ENCODE results near the gene TFAP2A.

Gene TFAP2A

GRCh38 chr6:10401632-10402223 is 13.1 kb downstream of the TFAP2A start:
- Mint-ChIP-seq H3K27ac (no peak overlapping the region), H3K4me1 (peaks cover 19% of the 10 kb centered on the region), H3K9me3 (peaks cover 26 to 30% of the 10 kb centered on the region in 2 donors), H3K4me3 (no peak overlapping the region), H3K27me3 (peaks cover 91% of the 10 kb centered on the region)
- ATAC-seq (no peak), DNase-seq (no peak)

- DNase-seq (no peak), ATAC-seq (no peak)
- Mint-ChIP-seq H3K4me1 (peaks cover 19% of the 10 kb centered on the region), H3K4me3 (no peak overlapping the region), H3K27ac (no peak overlapping the region), H3K27me3 (peaks cover 91% of the 10 kb centered on the region), H3K9me3 (peaks cover 26 to 27% of the 10 kb centered on the region in 2 donors)
Observed at GRCh38 chr6:10401004-10401536, 13.8 kb downstream of the TFAP2A start.

GRCh38 chr6:10400330-10400729 is 14.5 kb downstream of the TFAP2A start:
- Mint-ChIP-seq H3K4me1 (peaks cover 19% of the 10 kb centered on the region), H3K27ac (no peak overlapping the region), H3K9me3 (peaks cover 20% of the 10 kb centered on the region in 2 donors), H3K4me3 (no peak overlapping the region), H3K27me3 (peaks cover 91% of the 10 kb centered on the region)
- no peak for DNase-seq
- no peak for ATAC-seq

- Mint-ChIP-seq H3K9me3 (peaks cover 13 to 15% of the 10 kb centered on the region in 2 donors), H3K4me3 (no peak overlapping the region), H3K27ac (no peak overlapping the region), H3K27me3 (peaks cover 91% of the 10 kb centered on the region), H3K4me1 (peaks cover 11% of the 10 kb centered on the region)
- ATAC-seq (no peak), DNase-seq (no peak)
Observed at GRCh38 chr6:10399451-10399850, 15.4 kb downstream of the TFAP2A start.

GRCh38 chr6:10398446-10399218 is 16.2 kb downstream of the TFAP2A start:
- H3K4me1 Mint-ChIP-seq = peaks cover 7% of the 10 kb centered on the region
- DNase-seq (no peak), ATAC-seq (no peak)
- peaks cover 10 to 15% of the 10 kb centered on the region in 2 donors for H3K9me3 Mint-ChIP-seq
- no peak overlapping the region for H3K27ac Mint-ChIP-seq
- no peak overlapping the region for H3K4me3 Mint-ChIP-seq
- peaks cover 99% of the 10 kb centered on the region for H3K27me3 Mint-ChIP-seq

- H3K9me3 Mint-ChIP-seq = peaks cover 10 to 14% of the 10 kb centered on the region in 2 donors
- H3K4me1 Mint-ChIP-seq = peaks cover under 1% of the 10 kb centered on the region
- no peak overlapping the region for H3K4me3 Mint-ChIP-seq
- peaks cover 100% of the 10 kb centered on the region for H3K27me3 Mint-ChIP-seq
- no peak for ATAC-seq
- H3K27ac Mint-ChIP-seq = no peak overlapping the region
- DNase-seq = no peak
Observed at GRCh38 chr6:10397756-10398445, 17.0 kb downstream of the TFAP2A start.

- Mint-ChIP-seq H3K4me1 (no peaks in the 10 kb centered on the region), H3K9me3 (peaks cover 7 to 10% of the 10 kb centered on the region in 2 donors), H3K4me3 (no peak overlapping the region), H3K27ac (no peak overlapping the region), H3K27me3 (peaks cover 100% of the 10 kb centered on the region)
- no peak for ATAC-seq
- no peak for DNase-seq
Observed at GRCh38 chr6:10396785-10397184, 18.1 kb downstream of the TFAP2A start.

- Mint-ChIP-seq H3K27me3 (peaks cover 100% of the 10 kb centered on the region), H3K27ac (no peak overlapping the region), H3K9me3 (peaks cover 5 to 6% of the 10 kb centered on the region in 2 donors), H3K4me3 (no peak overlapping the region), H3K4me1 (no peaks in the 10 kb centered on the region)
- ATAC-seq (no peak), DNase-seq (no peak)
Observed at GRCh38 chr6:10395704-10396546, 18.9 kb downstream of the TFAP2A start.

- Mint-ChIP-seq H3K4me1 (peaks cover 3% of the 10 kb centered on the region), H3K27me3 (peaks cover 100% of the 10 kb centered on the region), H3K9me3 (peaks cover 0 to 6% of the 10 kb centered on the region in 2 donors), H3K27ac (no peak overlapping the region), H3K4me3 (no peak overlapping the region)
- DNase-seq (no peak), ATAC-seq (no peak)
Observed at GRCh38 chr6:10395171-10395703, 19.6 kb downstream of the TFAP2A start.

GRCh38 chr6:10393544-10394225 is 21.2 kb downstream of the TFAP2A start:
- ATAC-seq = no peak
- H3K9me3 Mint-ChIP-seq = peaks cover 7 to 20% of the 10 kb centered on the region in 2 donors
- DNase-seq = no peak
- peaks cover 100% of the 10 kb centered on the region for H3K27me3 Mint-ChIP-seq
- no peak overlapping the region for H3K4me3 Mint-ChIP-seq
- no peak overlapping the region for H3K27ac Mint-ChIP-seq
- peaks cover 10% of the 10 kb centered on the region for H3K4me1 Mint-ChIP-seq

- ATAC-seq (no peak), DNase-seq (no peak)
- H3K27me3 Mint-ChIP-seq = peaks cover 100% of the 10 kb centered on the region
- H3K27ac Mint-ChIP-seq = no peak overlapping the region
- H3K4me1 Mint-ChIP-seq = peaks cover 10% of the 10 kb centered on the region
- no peak overlapping the region for H3K4me3 Mint-ChIP-seq
- peaks cover 7 to 20% of the 10 kb centered on the region in 2 donors for H3K9me3 Mint-ChIP-seq
Observed at GRCh38 chr6:10391799-10392198, 23.1 kb downstream of the TFAP2A start.

GRCh38 chr6:10391299-10391630 is 23.6 kb downstream of the TFAP2A start:
- H3K9me3 Mint-ChIP-seq = peaks cover 7 to 20% of the 10 kb centered on the region in 2 donors
- peaks cover 10% of the 10 kb centered on the region for H3K4me1 Mint-ChIP-seq
- no peak overlapping the region for H3K4me3 Mint-ChIP-seq
- H3K27ac Mint-ChIP-seq = no peak overlapping the region
- H3K27me3 Mint-ChIP-seq = peaks cover 100% of the 10 kb centered on the region
- DNase-seq = no peak
- ATAC-seq = no peak

GRCh38 chr6:10390495-10391298 is 24.2 kb downstream of the TFAP2A start:
- peaks cover 7 to 20% of the 10 kb centered on the region in 2 donors for H3K9me3 Mint-ChIP-seq
- no peak overlapping the region for H3K4me3 Mint-ChIP-seq
- H3K4me1 Mint-ChIP-seq = peaks cover 10% of the 10 kb centered on the region
- DNase-seq = no peak
- peak overlapping the region in 1 of 2 donors; percentile 39 for H3K27ac Mint-ChIP-seq
- H3K27me3 Mint-ChIP-seq = peaks cover 100% of the 10 kb centered on the region
- no peak for ATAC-seq

All from stimulated activated naive CD8-positive, alpha-beta T cell treated with anti-CD3 and anti-CD28 coated beads, Interleukin-15, amount 100 ng/mL, for 72 hours (primary cell).